ENCODE results near the gene GNAQ. TPM values are rescaled to one million over a fixed set of nuclear protein-coding genes. Genes with fewer than 3 reads are reported as not detected.

Gene GNAQ
- total RNA-seq, 2 donors from 2014 or later, result 12.8 to 18.5 TPM

DNA sequence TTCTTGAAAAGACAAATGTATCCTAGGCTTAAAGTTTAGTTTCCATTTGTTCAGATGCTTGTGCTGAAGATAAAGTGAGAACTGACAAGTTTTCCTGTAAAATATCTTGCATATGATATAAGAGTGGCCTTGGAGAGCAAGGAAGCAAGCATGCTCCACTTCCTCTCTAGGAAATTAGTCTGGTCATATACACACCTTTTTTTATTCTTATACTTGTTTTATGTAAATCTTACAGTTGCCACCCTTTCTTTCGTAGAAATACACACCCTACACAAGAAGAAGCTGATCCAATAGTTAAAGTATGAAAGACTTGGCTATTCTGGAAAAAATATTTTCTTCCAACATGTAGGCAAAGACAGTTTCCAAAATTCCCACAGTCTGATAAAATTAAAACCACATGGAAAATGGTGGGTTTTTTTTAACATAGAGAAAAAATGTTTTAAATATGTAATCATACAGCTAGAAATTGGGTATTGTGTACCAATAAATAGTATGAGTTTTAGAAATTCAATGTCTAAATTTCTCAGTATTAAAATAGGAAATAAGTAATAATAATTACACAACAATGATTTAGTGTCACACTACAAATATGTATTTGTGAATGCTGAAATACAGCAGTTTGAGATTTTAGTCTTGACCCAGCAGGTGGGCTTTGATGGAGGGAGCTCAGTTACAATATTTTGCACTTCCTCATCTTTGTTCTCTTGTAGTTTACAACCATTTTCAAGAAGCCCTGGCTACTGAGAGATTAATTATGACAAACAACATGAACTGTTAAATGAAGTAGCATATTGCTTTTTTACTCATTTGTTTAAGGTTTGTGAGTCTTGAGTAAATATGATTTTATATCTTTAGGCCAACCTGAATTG, 197.8 kb downstream of the GNAQ start:
- Mint-ChIP-seq H3K36me3 (ENCODE audit: low read depth) (no peaks in the 10 kb centered on the region), H3K27me3 (no peaks in the 10 kb centered on the region), H3K4me1 (peaks cover under 1% of the 10 kb centered on the region), H3K27ac (no peak overlapping the region), H3K4me3 (no peak overlapping the region), H3K9me3 (no peaks in the 10 kb centered on the region)
- no peak for ATAC-seq (replicated peaks)

DNA sequence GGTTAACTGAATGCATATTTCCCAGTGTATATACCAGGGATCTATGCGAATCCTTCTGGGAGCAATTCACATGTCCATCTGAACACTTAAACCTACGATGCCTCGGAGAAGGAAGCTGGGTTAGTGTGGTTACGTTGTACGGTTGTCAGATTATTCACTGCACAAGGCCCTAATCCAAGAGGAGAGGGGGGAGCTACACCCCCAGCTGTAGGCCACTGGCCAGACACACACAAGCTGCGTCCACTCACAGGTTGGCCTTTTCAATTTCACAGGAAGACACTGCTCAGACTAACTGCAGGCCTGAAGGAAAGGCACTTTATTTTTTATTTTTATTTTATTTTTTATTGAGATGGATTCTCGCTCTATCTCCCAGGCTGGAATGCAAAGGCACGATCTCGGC, 199.0 kb downstream of the GNAQ start:
- Mint-ChIP-seq H3K4me3 (no peak overlapping the region), H3K27ac (no peak overlapping the region), H3K4me1 (peaks cover 6% of the 10 kb centered on the region), H3K36me3 (ENCODE audit: low read depth) (no peaks in the 10 kb centered on the region), H3K9me3 (no peaks in the 10 kb centered on the region), H3K27me3 (no peaks in the 10 kb centered on the region)
- no peak for ATAC-seq (replicated peaks)

DNA sequence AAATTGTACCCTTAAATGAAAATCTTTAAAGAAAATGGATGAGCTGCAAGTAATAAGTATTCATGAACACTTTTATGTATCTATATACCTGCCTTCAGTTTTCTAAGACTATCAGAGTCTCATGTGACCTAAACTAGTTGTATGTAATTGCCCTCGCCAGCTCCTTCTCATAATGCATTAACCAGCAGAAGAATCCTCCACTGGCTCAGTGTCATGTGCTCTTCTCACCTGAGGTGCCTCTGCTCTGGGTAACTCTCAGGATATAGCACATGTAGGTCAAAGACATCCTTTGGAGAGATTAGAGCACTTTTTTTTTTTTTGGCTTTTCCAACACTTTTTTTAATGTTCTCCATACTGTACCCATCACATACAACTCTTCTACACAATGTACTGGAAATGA, 199.8 kb downstream of the GNAQ start:
- no peak overlapping the region for H3K4me3 Mint-ChIP-seq
- H3K9me3 Mint-ChIP-seq, result no peaks in the 10 kb centered on the region
- no peak overlapping the region for H3K27ac Mint-ChIP-seq
- H3K36me3 Mint-ChIP-seq (ENCODE audit: low read depth), result no peaks in the 10 kb centered on the region
- no peaks in the 10 kb centered on the region for H3K27me3 Mint-ChIP-seq
- peaks cover 11% of the 10 kb centered on the region for H3K4me1 Mint-ChIP-seq
- no peak for ATAC-seq (replicated peaks)

DNA sequence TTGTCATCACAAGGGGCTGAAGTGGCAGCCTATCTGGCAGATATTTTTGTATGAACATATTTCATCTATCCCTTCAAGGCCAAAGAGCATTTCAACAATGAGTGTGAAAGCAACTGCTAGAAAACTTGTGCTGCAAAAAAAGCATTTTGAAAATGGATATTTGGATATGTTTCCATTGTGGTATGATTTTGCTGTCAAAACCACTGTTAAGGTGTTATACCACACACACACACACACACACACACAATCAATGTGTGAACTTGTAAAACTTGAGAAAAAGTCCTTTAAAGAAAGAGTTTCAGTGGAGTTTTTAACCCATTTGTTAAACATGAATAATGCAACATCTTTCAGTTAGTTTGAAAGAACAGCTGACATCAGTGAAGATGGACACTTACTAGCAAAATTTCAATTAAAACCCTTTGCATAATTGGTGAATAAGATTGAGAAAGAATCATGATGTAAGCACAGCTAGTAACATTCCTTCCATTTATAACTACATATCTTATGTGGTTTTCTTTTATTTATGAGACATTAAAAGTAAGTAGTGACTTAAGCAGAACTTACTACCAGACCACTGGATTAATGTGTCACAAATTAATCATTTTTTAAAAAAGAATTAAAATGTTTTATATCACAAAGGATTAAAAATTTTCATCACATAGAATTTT, 200.9 kb downstream of the GNAQ start:
- no peaks in the 10 kb centered on the region for H3K27me3 Mint-ChIP-seq
- no peak overlapping the region for H3K4me3 Mint-ChIP-seq
- H3K9me3 Mint-ChIP-seq, result no peaks in the 10 kb centered on the region
- no peak overlapping the region for H3K27ac Mint-ChIP-seq
- no peak for ATAC-seq (replicated peaks)
- peaks cover 11% of the 10 kb centered on the region for H3K4me1 Mint-ChIP-seq
- H3K36me3 Mint-ChIP-seq (ENCODE audit: low read depth), result no peaks in the 10 kb centered on the region

DNA sequence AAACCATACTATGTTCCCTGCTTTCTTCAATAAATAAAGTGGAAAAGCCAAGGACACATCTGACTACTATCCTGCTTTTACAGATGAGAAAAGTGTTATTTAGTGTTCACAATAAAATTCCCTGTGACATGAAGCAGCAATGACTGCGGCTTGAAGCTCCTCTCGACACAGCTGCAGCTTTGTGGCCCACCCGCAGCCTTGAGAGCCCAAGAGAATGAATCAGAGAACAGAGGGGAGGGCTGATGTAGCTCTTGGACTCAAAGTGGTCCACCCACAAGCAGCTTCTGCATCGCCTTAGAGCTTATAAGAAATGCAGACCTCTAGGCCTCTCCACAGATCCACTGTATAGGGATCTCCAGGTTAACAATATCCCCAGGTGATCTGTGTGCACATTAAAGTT, 202.2 kb downstream of the GNAQ start:
- ATAC-seq (replicated peaks), result no peak
- H3K9me3 Mint-ChIP-seq, result no peaks in the 10 kb centered on the region
- no peaks in the 10 kb centered on the region for H3K27me3 Mint-ChIP-seq
- H3K4me1 Mint-ChIP-seq, result peaks cover 11% of the 10 kb centered on the region
- H3K27ac Mint-ChIP-seq, result no peak overlapping the region
- no peak overlapping the region for H3K4me3 Mint-ChIP-seq
- H3K36me3 Mint-ChIP-seq (ENCODE audit: low read depth), result peaks cover 4% of the 10 kb centered on the region

DNA sequence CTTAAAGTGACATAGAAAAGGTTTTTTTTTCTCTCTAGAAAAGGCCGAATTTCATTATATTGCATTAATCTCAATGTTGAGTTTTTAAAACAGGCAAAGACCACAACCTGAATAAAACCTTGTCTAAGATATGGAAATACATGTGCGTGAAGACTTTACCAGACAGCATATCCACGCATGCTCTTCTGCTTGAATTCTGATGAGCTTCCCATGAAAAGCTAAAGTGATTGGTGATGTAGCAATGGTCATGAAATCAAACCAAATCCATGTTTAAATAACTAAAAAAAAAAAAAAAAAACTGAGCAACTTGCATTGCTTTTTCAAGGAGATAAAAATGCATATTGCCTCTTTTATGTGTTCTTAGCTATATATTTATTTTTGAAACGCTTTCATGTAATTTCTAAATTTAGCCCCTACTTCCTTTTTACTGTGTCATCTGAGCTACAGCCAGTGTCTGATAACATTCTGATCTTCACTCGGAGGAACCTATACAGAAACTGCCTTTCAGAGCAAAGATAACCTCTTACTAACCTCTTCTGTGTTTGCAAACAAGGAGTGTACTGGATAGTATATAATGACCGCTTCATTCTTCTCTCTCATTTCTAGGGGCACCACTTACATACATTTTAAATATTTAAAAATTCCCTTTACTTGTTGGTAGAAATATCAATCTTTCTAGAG, 204.4 kb downstream of the GNAQ start:
- Mint-ChIP-seq H3K9me3 (no peaks in the 10 kb centered on the region), H3K36me3 (ENCODE audit: low read depth) (peaks cover 4% of the 10 kb centered on the region), H3K27ac (no peak overlapping the region), H3K27me3 (no peaks in the 10 kb centered on the region), H3K4me3 (no peak overlapping the region), H3K4me1 (peaks cover 11% of the 10 kb centered on the region)
- ATAC-seq (replicated peaks), result no peak

DNA sequence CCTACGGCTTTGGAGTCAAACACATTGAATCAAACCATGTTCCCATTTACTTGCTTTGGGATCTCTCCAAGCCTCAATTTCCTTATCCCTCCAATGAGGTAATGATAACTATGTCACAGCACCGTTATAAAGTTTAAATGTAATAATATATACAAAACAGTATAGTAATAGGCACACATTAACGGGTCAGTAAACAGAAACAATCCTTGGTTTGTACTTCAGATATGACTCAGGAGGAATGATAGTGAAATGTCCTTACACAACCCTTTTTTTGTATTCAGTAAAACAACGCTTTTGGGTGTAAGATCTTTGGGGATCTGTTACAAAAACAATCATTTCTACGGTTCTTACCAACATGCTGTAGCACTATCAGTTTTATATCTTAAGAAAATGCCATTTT, 205.0 kb downstream of the GNAQ start:
- Mint-ChIP-seq H3K9me3 (no peaks in the 10 kb centered on the region), H3K36me3 (ENCODE audit: low read depth) (peaks cover 4% of the 10 kb centered on the region), H3K27me3 (no peaks in the 10 kb centered on the region), H3K4me3 (no peak overlapping the region), H3K4me1 (peaks cover 11% of the 10 kb centered on the region), H3K27ac (no peak overlapping the region)
- no peak for ATAC-seq (replicated peaks)

DNA sequence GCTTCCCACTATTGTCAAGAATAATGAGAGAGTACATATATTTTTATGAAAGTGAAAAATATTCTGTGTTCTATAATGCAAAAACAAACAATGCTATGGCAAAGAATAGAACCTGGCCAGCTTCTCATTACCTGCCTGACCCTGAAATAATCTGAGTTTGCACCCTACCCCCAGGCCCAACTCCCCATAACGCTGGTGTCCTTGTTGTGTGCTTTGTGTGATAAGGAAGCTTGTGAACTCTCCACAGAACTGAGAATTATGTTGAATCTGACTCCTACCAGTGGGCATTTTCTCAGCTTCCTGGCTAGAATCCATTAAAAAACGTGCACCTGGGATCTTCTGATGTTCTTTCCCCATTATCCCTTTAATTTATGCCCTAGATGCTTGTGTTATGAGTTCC, 205.5 kb downstream of the GNAQ start:
- Mint-ChIP-seq H3K4me1 (peaks cover 11% of the 10 kb centered on the region), H3K9me3 (no peaks in the 10 kb centered on the region), H3K27me3 (no peaks in the 10 kb centered on the region), H3K4me3 (no peak overlapping the region), H3K27ac (no peak overlapping the region), H3K36me3 (ENCODE audit: low read depth) (peaks cover 4% of the 10 kb centered on the region)
- ATAC-seq (replicated peaks), result no peak

DNA sequence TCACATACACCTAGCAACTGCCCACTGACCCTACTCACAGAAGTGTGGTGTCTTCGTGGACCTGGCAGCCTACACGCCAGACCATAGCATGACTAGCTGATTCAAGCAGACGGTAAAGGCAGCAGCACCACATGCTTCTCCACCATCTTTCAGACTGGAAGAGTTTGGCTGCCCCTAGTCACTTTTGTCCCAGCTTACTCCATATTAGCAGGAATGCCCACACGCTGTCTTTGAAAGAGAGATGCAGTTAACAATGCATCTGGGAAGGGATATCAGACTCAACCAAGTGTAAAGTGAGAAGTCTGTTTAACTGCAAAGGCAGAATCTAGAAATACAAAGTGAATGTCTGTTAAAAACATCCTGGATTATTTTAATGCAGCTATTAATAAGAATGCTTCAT, 206.2 kb downstream of the GNAQ start:
- no peak for ATAC-seq (replicated peaks)
- H3K4me3 Mint-ChIP-seq, result no peak overlapping the region

DNA sequence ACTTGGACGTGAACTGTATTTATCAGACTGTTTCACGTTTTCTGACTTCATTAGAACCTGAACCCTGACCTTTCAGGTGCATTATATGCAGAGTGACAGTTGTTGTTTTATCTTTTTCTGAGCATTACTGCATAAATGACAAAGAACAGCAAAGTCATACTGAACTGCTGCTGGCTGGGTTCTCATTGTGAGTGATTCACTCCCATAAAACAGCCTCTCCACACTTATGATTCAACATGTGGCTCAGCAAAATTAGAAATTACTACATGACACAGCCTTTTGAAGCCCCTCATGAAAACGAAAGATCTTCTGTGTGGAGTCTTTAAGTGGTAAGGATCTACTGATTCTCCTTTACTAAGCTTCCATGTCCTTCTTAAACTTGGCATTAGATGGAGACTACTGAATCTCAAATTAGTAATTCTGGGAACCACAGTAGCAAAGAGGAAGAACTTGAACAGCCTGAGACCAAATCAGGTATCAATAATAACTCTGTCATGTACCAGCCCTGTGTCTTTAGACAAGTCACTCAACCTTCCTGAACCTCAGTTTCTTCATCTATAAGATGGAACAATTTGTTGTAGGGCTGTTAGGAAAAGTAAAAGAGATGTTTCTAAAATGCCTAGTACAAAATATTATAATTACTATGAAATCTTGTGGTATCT, 211.2 kb downstream of the GNAQ start:
- Mint-ChIP-seq H3K36me3 (ENCODE audit: low read depth) (peaks cover 6% of the 10 kb centered on the region), H3K27me3 (no peaks in the 10 kb centered on the region), H3K27ac (peak overlapping the region; percentile 55), H3K9me3 (no peaks in the 10 kb centered on the region), H3K4me3 (peak overlapping the region; percentile 50), H3K4me1 (peaks cover 11% of the 10 kb centered on the region)
- peak; percentile 90 for ATAC-seq (replicated peaks)

More for the DNA sequence above, 206.2 kb downstream of the GNAQ start:
- Mint-ChIP-seq H3K4me1 (peaks cover 14% of the 10 kb centered on the region), H3K36me3 (ENCODE audit: low read depth) (peaks cover 4% of the 10 kb centered on the region), H3K9me3 (no peaks in the 10 kb centered on the region), H3K27me3 (no peaks in the 10 kb centered on the region), H3K27ac (no peak overlapping the region)

DNA sequence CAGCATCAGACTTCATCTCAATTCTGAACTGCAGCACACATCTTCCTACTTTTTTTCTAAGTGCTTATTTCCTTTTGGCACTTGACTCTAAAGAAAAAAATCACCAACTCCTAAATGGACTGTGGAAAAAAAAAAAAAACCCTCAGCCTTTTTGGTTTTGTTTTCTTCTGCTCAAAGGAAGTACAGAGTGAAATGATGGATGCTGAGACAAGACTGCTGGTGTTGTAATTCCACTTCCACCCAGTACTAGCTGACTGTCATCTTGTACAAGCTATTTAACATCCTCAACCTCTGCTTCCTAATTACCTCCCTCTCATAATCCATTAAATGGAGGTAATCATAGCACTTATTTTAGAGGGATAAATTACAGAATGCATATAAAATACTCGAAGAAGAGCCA, 212.0 kb downstream of the GNAQ start:
- no peak overlapping the region for H3K4me3 Mint-ChIP-seq
- peaks cover 9% of the 10 kb centered on the region for H3K36me3 Mint-ChIP-seq (ENCODE audit: low read depth)
- no peaks in the 10 kb centered on the region for H3K27me3 Mint-ChIP-seq
- peaks cover 11% of the 10 kb centered on the region for H3K4me1 Mint-ChIP-seq
- peak; percentile 34 for ATAC-seq (replicated peaks)
- H3K27ac Mint-ChIP-seq, result no peak overlapping the region
- H3K9me3 Mint-ChIP-seq, result no peaks in the 10 kb centered on the region

DNA sequence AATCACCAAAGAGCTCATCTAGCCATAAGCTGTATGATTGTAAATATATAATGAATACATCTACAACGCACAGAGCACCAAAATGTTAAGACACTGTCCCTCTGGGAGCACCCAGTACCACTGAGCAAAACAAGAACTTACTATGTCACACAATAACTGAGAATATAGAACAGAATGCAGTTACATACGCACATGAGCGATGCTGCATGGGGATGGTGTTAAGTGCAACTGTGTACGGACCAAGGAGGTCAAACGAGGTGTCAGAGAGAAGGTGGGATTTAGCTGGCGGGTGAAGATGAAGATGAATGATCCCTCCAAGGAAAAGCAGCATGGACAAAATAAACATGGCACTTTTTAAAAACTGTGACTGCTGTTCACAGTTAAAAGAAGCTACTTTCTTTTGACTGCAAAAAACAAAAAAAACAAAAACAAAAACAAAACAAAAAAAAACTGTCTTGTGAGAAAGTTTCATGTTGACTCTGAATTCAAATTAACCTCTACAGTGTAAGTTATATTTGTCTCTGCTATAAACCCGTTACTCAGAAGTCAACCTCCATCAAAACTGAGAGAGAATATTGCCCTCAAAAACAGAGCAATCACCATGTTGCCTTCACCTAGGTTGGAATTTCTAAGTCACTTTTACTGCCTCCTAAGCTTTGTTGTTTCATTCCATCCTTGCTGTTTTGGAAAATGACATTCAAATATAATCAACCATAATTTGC, 213.9 kb downstream of the GNAQ start:
- ATAC-seq (replicated peaks), result no peak
- H3K27me3 Mint-ChIP-seq, result no peaks in the 10 kb centered on the region
- peaks cover 19% of the 10 kb centered on the region for H3K4me1 Mint-ChIP-seq

DNA sequence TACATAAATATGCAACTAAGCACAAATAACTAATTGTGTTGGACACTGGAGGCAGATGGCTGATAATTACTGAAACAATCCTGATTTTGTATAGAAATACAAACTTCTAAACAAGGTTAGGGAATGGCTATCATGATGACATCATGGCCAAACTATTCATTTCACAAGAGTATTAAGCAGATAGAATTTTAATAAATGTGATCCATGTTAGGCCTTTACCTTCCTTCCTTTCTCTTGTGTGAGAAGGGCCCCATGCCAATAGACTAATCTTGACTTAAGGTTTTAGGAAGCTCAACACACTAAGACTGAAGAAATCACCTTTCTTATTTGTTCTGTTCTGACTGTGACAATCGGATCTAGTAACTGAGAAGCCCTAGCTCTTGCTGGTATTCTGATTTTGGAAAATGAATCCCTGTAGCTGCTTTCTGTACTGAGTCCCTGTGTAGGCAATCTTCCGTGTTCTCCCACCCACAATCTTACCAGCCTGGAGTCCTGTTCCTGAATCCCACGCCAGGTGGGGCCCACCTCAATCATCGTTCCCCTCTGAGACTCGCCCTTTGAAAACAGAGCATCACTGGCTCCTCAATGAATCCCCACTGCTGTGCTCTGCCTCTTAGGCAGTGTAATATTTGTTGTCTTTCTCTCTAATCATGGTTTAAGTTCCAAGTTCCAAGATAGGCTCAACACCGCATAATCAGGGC, 214.8 kb downstream of the GNAQ start:
- Mint-ChIP-seq H3K27ac (peak overlapping the region; percentile 0), H3K27me3 (no peaks in the 10 kb centered on the region), H3K9me3 (no peaks in the 10 kb centered on the region), H3K4me3 (no peak overlapping the region), H3K4me1 (peaks cover 19% of the 10 kb centered on the region), H3K36me3 (ENCODE audit: low read depth) (peaks cover 32% of the 10 kb centered on the region)
- no peak for ATAC-seq (replicated peaks)

More for the DNA sequence above, 213.9 kb downstream of the GNAQ start:
- Mint-ChIP-seq H3K4me3 (no peak overlapping the region), H3K9me3 (no peaks in the 10 kb centered on the region), H3K27ac (peak overlapping the region; percentile 0), H3K36me3 (ENCODE audit: low read depth) (peaks cover 25% of the 10 kb centered on the region)
